Measurements from ENCODE around the gene AKAP8.
"Not testable (repeated sequence)": the region's sequence is repeated elsewhere in the genome, so short reads cannot be mapped to it uniquely, and the experiment has no call there.

Gene AKAP8

GRCh38 chr19:15371786-15372380 is 7.7 kb downstream of the AKAP8 start:
- peak; percentile 61 for DNase-seq

- DNase-seq: no peak
These were observed 8.5 kb downstream of the AKAP8 start for GRCh38 chr19:15371119-15371518.

- no peak for DNase-seq
These were observed 10.0 kb downstream of the AKAP8 start for GRCh38 chr19:15369594-15369891.

- DNase-seq: no peak
These were observed 10.6 kb downstream of the AKAP8 start for GRCh38 chr19:15368798-15369593.

- DNase-seq: no peak
These were observed 11.4 kb downstream of the AKAP8 start for GRCh38 chr19:15368051-15368632.

- no peak for DNase-seq
These were observed 12.1 kb downstream of the AKAP8 start for GRCh38 chr19:15367439-15367838.

- DNase-seq: no peak
These were observed 14.3 kb downstream of the AKAP8 start for GRCh38 chr19:15365264-15365663.

GRCh38 chr19:15363791-15364190 is 15.8 kb downstream of the AKAP8 start:
- not testable (repeated sequence) for DNase-seq

GRCh38 chr19:15363048-15363447 is 16.5 kb downstream of the AKAP8 start:
- DNase-seq: not testable (repeated sequence)

GRCh38 chr19:15360015-15360414 is 19.6 kb downstream of the AKAP8 start:
- not testable (repeated sequence) for DNase-seq

GRCh38 chr19:15358918-15359317 is 20.7 kb downstream of the AKAP8 start:
- no peak for DNase-seq

- no peak for DNase-seq
These were observed 21.7 kb downstream of the AKAP8 start for GRCh38 chr19:15357906-15358305.

- no peak for DNase-seq
These were observed 24.9 kb downstream of the AKAP8 start for GRCh38 chr19:15354566-15355296.

GRCh38 chr19:15353908-15354307 is 25.7 kb downstream of the AKAP8 start:
- no peak for DNase-seq

- not testable (repeated sequence) for DNase-seq
These were observed 27.1 kb downstream of the AKAP8 start for GRCh38 chr19:15352535-15352934.

- not testable (repeated sequence) for DNase-seq
These were observed 38.3 kb downstream of the AKAP8 start for GRCh38 chr19:15341328-15341727.

- no peak for DNase-seq
These were observed 39.5 kb downstream of the AKAP8 start for GRCh38 chr19:15340086-15340485.

GRCh38 chr19:15337202-15337601 is 42.4 kb downstream of the AKAP8 start:
- DNase-seq: no peak

GRCh38 chr19:15335992-15336391 is 43.6 kb downstream of the AKAP8 start:
- DNase-seq: not testable (repeated sequence)

GRCh38 chr19:15332311-15332996 is 47.1 kb downstream of the AKAP8 start, which contains the start of gene BRD4:
Gene BRD4 (minus strand): TSS chr19:15332539. CDS start chr19:15273099, 59,440 bp downstream.
- peak; percentile 35 for DNase-seq

- peak; percentile 35 for DNase-seq
These were observed 47.9 kb downstream of the AKAP8 start for GRCh38 chr19:15331419-15332310.
